Activated T-helper 9 cell treated with anti-CD3 and anti-CD28 coated beads, Interleukin-2, amount 50 U/mL, for 16 hours (primary cell): ENCODE results near the gene SCGB3A1.

Source experiments
- DNase-seq: peaks from one replicate; pipeline ENCODE4 v3.0.0-alpha.2; 2020; ENCODE audit warnings: low read depth

The SCGB3A1 gene

DNA sequence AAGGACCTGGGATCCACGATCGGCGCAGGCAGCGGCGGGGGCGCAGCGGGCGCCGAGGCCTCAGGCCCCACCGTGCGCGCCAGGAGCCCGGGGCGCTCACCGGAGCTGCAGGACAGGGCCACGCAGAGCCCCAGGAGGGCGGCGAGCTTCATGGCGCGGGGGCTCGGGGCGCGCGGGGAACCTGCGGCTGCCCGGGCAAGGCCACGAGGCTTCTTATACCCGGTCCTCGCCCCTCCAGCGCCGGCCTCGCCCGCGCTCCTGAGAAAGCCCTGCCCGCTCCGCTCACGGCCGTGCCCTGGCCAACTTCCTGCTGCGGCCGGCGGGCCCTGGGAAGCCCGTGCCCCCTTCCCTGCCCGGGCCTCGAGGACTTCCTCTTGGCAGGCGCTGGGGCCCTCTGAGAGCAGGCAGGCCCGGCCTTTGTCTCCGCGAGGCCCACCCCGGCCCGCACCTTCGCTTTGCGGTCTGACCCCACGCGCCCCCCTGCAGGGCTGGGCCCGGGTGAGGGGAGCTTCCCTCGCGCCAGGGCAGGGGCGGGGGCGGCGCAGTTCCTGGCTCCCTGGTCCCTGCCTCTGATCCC is at the start of gene SCGB3A1:
Gene SCGB3A1, minus strand, starts transcription at position 189 of the 577 bp plus-strand sequence. Its CDS starts 37 bp downstream, at position 152.
- DNase-seq = no peak

- no peak for DNase-seq
These were observed 49.2 kb upstream of the SCGB3A1 start for GRCh38 chr5:180640611-180640860.

- DNase-seq = no peak
These were observed 48.7 kb upstream of the SCGB3A1 start for GRCh38 chr5:180639741-180640610.

DNA sequence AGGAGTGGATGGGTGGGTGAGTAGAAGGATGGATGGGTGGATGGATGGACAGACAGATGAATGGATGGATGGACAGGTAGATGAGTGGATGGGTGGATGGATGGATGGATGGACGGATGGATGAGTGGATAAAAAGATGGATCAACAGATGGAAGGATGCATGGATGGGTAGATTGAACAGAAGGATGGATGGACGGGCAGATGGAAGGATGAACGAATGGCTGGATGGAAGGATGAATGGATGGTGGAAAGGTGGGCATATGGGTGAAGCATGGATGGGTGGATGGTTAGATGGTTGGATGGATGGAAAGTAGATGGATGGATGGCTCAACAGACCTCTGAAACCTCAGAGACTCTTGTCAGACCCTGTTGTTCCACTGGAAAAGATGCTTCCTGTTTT is 48.0 kb upstream of the SCGB3A1 start:
- no peak for DNase-seq

- no peak for DNase-seq
These were observed 46.8 kb upstream of the SCGB3A1 start for GRCh38 chr5:180637962-180638680.

GRCh38 chr5:180636403-180637075 is 45.2 kb upstream of the SCGB3A1 start:
- no peak for DNase-seq

GRCh38 chr5:180636016-180636402 is 44.7 kb upstream of the SCGB3A1 start:
- DNase-seq = no peak

DNA sequence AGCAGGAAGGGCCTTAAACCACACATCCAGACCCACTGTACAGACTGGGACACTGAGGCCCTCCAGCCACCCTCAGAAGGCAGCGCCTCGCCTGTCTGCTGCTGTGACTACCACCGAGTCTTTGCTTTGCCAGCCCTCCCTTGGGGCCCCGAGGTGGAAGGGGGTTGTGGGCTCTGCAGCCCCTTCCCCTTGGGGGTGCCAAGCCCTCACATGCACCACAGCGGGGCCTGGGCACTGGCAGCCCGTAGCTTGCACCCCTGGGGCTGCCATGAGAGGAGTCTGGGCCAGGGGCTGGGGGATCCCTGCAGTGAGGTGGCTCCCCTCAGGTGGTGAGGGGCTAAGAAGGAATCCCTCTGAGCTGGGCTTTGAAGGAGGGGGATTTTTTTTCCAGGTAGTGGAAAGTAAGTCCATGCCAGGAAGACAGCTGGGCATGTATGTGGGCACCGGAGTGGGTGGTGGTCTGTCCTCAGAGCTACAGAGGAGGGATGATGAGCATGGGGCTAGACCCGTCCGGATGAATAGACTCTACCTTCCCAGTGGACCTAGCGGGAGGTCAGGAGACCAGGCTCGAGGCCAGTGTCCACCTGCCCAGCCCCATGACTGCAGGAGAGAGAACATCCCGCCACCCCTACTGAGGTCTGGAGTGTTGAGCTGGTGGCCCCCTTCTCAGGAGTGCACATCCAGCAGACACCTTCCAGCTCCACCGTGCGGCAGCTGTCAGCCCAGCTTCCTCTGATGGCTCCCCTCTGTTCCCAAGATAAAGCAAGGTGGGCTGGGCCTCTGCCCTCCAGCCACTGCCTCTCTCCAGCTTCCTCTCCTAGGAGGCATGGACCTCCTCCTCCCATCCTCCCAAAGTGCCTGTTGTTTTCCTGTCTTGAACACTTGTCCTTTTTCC is 42.2 kb upstream of the SCGB3A1 start:
- no peak for DNase-seq

DNA sequence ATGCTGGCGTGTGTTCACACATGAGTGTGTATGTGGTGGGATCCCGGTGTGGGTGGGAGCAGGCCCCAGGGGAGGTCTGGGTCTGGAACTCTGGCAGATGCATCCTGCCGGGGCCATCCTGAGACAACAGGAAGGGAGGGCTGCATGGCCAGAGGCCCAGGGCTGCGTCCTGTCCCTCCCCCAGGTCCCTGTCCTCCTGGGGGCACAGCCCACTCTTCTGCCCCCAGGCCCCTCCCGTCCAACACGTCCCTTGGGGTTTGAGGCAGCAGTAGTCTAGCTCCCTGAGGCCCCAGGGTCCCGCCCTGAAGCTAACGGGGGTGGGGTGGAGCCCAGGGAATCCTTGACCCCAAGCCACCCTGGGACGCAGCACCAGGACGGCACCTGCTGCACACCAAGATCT is 41.5 kb upstream of the SCGB3A1 start:
- DNase-seq = no peak

- no peak for DNase-seq
These were observed 40.5 kb upstream of the SCGB3A1 start for GRCh38 chr5:180631549-180632383.

DNA sequence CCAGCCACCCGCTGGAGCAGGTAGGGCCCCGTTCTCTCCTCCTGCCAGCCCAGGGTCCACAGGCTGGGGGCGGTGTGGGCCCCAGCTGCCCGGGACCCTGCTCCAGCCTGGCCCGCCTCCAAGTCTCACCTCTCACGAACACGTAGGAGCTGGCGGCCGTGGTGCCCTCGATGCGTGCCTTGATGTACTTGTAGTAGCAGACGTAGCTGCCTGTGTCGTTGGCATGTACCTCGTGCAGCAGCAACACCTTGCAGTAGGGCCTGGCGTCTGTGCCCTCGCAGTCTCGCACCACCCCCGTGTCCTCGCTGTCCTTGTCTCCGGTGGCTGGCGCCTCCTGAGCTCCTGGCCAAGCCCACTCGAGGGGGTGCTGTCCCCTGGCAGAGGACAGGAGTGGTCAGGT is 39.1 kb upstream of the SCGB3A1 start:
- no peak for DNase-seq

DNA sequence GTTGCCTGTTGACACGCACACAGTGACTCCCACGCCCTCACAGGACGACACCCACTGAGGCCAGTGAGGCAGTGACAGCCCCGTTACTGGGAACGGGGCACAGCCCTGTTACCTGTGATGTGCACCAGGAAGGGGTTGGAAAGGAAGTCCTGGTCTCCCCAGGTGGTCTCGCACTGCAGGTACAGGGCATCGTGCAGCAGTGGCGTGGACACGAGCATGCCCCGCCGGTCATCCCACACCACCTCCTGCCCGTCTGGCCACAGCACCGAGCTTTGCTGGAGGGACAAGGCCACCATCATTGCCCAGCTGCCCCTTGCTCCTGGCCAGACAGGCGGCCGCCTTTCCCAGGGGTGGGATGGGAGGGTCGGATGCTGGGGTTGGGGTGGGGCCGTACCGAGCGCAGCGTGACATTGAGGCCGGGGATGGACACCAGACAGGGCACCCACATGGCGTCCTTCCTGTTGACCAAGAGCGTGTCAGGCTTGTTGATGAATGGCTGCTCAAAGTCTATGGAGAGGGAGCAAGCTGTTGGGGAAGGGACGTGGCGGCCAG is 38.6 kb upstream of the SCGB3A1 start:
- no peak for DNase-seq

GRCh38 chr5:180628827-180629750 is 37.8 kb upstream of the SCGB3A1 start:
- no peak for DNase-seq

DNA sequence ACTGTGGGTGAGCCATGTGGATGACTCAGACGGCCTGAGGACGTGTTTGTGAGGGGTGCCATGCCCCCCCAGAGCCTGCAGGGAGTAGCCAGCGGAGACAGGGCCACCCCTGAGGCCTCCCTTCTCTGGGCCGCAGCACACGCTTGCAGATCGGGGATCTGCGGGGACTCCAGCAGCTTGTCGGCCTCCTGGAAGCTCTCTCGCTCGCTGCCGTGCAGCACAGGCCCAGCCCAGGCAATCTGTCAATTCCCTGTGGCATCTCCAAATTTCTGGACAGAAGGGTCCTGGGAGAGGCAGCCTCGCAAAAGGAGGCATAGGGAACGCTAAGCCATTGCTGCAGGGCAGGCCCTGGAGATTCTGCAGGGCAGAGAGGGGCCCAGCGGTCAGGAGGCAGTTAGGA is 36.9 kb upstream of the SCGB3A1 start:
- DNase-seq = no peak

DNA sequence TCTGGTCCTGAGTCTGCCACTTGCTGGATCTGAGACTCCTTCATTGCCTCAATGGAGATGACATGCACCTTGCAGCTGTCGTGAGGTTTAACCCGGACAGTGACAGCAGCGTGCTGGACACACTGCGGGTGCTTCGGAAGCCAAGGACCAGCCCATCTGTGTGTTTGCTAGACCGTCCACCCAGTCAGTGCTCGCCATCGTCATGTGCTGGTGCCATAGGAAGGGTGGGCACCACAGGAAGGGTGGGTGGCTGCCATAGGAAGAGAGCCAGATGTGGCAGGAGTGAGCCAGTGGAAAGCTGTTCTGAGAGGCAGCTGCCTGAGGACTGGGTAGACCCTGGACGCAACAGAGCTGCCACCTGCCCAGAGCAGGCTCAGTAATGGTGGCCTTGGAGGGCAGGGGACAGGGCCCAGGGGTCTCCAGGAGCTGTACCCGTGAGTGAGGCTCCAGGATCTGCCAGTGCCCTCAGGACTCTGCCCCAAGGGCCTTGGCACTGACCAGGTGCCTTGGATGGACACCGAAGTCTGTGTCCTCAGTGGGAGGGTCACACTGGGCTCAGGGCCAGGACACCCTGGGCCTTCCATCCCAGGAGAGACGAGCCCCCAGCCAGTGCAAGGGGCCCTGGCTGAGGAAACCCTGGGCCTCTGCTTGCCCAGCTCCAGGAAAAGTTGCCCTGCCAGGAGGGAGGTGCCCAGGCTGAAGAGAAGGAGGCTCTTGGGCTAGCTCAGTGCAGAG is 36.3 kb upstream of the SCGB3A1 start:
- no peak for DNase-seq

DNA sequence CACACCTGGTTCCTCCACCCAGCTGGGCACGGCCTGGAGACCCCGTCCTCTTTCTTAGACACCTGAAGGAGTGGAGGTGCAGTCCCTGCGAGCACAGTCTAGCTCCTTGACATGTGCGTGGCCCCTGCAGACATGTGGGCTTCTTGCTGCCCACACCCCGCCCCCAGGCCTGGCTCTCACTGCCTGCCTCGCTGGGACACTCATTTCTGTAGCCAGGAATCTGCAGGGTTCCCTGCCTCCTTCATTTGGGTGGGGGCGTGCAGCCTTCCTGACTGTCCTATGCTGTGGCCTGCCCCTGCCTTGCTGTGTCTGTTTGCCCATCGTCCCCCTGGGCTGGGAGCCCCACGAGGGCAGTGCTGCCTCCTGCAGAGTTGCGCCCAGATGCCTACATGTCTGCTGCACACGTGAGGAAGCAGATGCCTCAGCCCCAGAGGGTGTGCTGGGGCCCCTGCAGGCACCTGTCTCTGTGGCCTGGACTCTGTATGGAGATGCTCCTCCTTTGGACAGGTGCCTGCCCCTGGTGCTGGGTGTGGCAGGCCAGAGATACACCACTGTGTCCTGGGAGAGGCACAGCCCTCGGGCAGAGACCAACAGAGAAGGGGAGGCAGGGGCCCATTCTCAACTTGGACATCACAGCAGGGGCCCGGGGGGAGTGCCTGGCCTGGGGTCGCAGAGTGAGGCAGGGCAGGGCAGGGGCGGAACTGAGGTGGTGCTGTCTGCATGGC is 35.5 kb upstream of the SCGB3A1 start:
- DNase-seq = no peak

- DNase-seq = no peak
These were observed 34.7 kb upstream of the SCGB3A1 start for GRCh38 chr5:180625791-180626660.
